Pons (tissue), 1 donor: ENCODE results near the gene PCDHA12.
"Not testable (repeated sequence)": the region's sequence is repeated elsewhere in the genome, so short reads cannot be mapped to it uniquely, and the experiment has no call there.

Experiments used
- DNase-seq: peaks from one replicate; pipeline ENCODE4 v3.0.0-alpha.2; 2016; ENCODE audit warnings: low spot score

PCDHA12 gene

DNA sequence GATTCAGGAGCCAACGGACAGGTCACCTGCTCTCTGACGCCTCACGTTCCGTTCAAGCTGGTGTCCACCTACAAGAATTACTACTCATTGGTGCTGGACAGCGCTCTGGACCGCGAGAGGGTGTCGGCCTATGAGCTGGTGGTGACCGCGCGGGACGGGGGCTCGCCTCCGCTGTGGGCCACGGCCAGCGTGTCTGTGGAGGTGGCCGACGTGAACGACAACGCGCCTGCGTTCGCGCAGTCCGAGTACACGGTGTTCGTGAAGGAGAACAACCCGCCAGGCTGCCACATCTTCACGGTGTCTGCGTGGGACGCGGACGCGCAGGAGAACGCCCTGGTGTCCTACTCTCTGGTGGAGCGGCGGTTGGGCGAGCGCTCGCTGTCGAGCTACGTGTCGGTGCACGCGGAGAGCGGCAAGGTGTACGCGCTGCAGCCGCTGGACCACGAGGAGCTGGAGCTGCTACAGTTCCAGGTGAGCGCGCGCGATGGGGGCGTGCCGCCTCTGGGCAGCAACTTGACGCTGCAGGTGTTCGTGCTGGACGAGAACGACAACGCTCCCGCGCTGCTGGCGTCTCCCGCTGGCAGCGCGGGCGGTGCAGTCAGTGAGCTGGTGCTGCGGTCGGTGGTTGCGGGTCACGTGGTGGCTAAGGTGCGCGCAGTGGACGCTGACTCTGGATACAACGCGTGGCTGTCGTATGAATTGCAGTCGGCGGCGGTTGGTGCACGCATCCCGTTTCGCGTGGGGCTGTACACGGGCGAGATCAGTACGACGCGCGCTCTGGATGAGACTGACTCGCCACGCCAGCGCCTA, 17.7 kb upstream of the PCDHA12 start:
- no peak for DNase-seq

GRCh38 chr5:140857987-140858240, 17.2 kb upstream of the PCDHA12 start:
- no peak for DNase-seq

DNA sequence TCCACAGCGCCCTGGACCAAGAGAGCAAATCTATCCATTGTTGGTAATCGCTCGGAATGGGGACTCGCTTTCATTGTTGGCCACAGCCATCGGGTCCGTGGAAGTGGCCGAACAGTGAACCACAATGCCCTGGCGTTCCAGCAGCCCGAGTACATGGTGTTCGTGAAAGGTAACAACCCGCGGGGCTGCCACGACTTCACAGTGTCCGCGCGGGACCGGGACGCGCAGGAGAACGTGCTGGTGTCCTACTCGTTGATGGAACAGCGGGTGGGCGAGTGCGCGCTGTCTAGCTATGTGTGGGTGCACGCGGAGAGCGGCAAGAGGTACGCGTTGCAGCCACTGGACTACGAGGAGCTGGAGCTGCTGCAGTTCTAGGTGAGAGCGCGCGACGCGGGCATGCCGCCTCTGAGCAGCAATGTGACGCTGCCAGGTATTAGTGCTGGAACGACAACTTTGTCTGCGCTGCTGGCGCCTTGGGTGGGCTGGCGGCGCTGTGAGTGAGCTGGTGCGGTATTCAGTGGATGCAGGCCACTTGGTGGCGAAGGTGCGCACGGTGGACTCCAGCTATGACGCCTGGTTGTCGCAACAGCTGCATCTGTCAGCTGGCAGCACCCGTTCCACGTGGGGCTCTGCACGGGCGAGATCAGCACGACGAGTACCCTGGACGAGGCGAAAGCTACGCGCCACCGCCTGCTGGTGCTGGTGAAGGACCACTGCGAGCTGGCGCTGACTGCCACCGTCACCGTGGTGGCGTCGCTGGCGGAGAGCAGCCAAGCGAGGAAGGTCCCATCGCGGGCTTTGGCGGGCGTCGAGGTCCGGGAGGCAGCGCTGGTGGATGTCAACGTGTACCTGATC, 12.4 kb upstream of the PCDHA12 start:
- no peak for DNase-seq

- peak; percentile 45 for DNase-seq
These were observed 6.2 kb upstream of the PCDHA12 start, which contains the start of gene PCDHA11 for GRCh38 chr5:140868721-140869554. TSS of gene PCDHA11 (plus strand) at chr5:140868957. CDS start at chr5:140869104, 147 bp downstream.

DNA sequence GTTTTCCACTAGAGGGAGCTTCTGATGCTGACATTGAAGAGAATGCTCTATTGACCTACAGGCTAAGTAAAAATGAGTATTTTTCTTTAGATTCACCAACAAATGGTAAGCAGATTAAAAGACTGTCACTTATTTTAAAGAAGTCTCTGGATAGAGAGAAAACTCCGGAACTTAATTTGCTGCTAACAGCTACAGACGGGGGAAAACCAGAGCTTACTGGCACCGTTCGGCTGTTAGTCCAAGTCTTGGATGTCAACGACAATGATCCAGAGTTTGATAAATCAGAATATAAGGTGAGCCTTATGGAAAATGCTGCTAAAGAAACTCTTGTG, 5.6 kb upstream of the PCDHA12 start:
- DNase-seq = peak; percentile 42

- DNase-seq = no peak
These were observed 4.6 kb upstream of the PCDHA12 start for GRCh38 chr5:140870221-140871201.

GRCh38 chr5:140876541-140877261, 1.6 kb downstream of the PCDHA12 start:
- DNase-seq = not testable (repeated sequence)

- DNase-seq = no peak
These were observed 2.1 kb downstream of the PCDHA12 start for GRCh38 chr5:140877262-140877581.

DNA sequence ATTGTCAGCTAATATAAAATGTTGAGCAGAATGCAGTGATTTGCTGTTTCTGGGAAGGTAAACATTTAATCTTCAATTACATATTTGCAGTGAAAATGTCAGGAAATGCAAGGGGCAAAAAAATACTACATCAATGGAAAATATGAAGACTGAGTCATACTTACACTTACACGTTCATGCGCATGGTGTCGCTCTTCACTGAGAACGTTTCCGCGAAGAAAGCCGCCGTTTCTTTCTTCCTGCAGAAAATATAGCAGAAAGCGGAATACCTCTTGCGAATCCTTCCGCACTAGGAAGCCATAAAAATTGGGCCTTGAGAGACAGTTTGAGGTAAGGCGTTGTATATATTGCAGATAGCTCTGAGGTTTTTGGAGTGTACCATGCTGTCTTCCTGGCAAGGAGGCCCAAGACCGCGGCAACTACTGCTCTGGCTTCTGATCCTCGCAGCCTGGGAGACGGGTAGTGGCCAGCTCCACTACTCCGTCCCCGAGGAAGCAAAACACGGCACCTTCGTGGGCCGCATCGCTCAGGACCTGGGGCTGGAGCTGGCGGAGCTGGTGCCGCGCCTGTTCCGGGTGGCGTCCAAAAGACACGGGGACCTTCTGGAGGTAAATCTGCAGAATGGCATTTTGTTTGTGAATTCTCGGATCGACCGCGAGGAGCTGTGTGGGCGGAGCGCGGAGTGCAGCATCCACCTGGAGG, 6.9 kb downstream of the PCDHA12 start, which contains the start of gene PCDHA13:
TSS of gene PCDHA13 (plus strand) at position 236 of the 702 bp plus-strand sequence. CDS start at position 381, 145 bp downstream.
- DNase-seq = peak; percentile 26

GRCh38 chr5:140882591-140882899, 7.4 kb downstream of the PCDHA12 start:
- DNase-seq = peak; percentile 31

DNA sequence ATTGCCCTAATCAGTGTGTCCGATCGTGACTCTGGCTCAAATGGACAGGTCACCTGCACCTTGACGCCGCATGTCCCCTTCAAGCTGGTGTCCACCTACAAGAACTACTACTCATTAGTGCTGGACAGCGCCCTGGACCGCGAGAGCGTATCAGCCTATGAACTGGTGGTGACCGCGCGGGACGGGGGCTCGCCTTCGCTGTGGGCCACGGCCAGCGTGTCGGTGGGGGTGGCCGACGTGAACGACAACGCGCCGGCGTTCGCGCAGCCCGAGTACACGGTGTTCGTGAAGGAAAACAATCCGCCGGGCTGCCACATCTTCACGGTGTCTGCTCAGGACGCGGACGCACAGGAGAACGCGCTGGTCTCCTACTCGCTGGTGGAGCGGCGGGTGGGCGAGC, 8.3 kb downstream of the PCDHA12 start:
- no peak for DNase-seq

GRCh38 chr5:140883927-140884697, 9.0 kb downstream of the PCDHA12 start:
- DNase-seq = no peak

DNA sequence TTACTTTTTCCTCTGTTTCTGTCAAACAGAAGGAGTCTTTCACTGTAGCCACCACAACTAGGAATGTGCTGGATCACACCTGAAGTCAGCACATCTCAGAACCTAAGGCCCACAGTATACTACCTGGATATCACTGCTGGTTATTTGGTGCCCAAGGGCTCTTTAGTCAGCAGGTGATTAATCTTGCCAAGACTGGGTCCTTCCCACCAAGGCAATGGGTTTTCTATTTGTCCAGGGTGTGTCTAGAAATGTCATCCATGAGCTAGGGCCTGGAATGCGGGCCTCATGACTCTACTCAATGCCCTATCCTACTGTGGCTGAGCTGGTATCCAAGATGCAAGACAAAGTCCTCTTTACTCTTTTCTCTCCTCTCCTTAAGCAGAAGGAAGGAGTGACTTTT, 41.2 kb downstream of the PCDHA12 start:
- DNase-seq = no peak

DNA sequence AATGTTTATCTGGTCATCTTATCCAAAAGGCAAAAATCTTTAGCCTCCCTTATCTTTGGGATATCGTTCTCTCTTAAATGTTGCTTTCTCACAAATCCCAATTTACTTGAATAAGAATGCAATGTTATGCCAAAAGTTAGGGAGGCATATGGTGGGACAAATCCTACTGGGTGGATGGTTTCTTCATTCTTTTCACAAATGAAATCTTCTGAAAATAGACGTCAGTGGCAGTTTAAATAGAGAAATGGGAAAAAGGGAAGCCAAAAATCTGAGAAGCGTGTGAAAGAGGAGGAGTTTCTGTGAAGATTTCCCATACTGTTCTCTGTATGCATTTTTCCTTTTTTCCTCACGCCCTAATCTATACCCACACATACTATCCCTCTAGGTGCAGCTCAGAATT, 48.5 kb downstream of the PCDHA12 start:
- DNase-seq = no peak

GRCh38 chr5:140925806-140926442, 50.8 kb downstream of the PCDHA12 start, which contains the start of gene PCDHAC1:
TSS of gene PCDHAC1 (plus strand) at chr5:140926299. CDS start at chr5:140926893, 594 bp downstream.
- DNase-seq = no peak

DNA sequence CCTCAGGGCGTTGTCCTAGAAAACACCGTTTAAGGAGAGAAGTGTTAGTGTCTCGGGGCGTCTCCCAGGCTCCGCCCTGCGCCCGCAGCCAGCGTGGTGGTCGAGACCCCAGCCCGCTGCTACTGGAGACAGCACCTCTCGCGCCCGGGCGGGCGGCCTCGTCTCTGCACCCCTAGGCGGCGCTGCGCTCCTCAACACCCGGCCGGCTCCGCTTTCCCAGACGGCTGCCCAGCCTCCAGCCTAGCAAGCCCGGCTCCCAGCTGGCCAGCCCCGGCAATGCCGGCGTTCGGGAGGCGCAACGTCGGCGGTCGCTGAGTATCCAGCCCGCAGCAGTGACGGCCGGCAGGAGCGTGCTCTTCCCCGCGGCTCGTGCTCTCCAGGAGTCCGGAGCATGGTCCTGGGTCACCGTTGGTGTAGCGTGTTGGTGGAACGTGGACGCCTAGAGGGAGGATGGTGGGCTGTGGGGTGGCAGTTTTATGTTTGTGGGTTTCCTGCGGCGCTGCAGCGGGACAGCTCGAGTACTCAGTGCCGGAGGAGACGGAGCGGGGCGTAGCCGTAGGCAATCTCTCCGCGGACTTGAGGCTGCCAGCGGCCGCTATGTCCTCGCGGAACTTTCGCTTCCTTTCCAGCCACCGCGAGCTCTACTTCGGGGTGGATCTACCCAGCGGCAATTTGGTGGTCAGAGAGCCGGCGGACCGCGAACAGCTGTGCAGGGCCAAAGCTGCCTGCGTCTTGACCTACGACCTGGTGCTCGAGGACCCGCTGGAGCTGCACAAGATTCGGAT, 51.5 kb downstream of the PCDHA12 start:
- peak; percentile 61 for DNase-seq

DNA sequence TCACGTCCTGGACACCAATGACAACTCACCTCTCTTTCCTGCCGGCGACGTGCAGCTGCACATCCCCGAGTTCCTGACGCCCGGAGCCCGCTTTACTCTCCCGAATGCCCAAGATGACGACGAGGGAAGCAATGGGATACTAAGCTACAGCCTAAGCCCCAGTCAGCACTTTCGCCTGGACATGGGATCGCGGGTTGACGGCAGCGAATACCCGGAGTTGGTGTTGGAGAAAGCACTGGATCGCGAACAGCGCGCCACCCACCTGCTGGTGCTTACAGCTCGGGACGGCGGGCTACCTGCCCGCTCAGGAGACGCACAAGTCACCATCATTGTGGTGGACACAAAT, 52.1 kb downstream of the PCDHA12 start:
- no peak for DNase-seq
